Lower leg skin (tissue), 3 donors: ENCODE measurements around the gene NIM1K.

Experiments
- CTCF ChIP-seq, 3 donors: fragments of 450-650 bp; IDR thresholded peaks; one replicate each; pipeline ENCODE4 v1.5.1; 2016; ENCODE audit warnings: antibody characterized with exemption in 3 of 3, mild to moderate bottlenecking in 3 of 3, moderate library complexity in 2 of 3
- POLR2A ChIP-seq, 2 donors: fragments of 450-650 bp; IDR thresholded peaks; one replicate each; pipeline ENCODE4 v1.6.1; 2016 to 2017; ENCODE audit warnings: antibody characterized with exemption in 2 of 2, mild to moderate bottlenecking in 1 of 2, moderate library complexity in 1 of 2

GRCh38 chr5:43268188-43268820, 76.3 kb downstream of the NIM1K start:
- TF ChIP-seq CTCF (IDR thresholded peaks at IDR 0.05) (no peak), POLR2A (IDR thresholded peaks at IDR 0.05) (no peak)
